Activated CD8-positive, alpha-beta T cell treated with anti-CD3 and anti-CD28 coated beads for 36 hours (primary cell): ENCODE data around the gene NEDD9. TPM values are rescaled to one million over a fixed set of nuclear protein-coding genes. Genes with fewer than 3 reads are reported as not detected.

Experiments
- ATAC-seq: fragments of 200-7000 bp; cut with Tn5 transposase; one replicate; pipeline ENCODE4 v1.10.0; 2021; ENCODE audit warnings: mild to moderate bottlenecking, moderate library complexity
- CTCF ChIA-PET: fragments of 350-600 bp; sonication (Branson Sonifier 250); formaldehyde crosslinking; loops from one replicate; lab custom pipeline; 2021; ENCODE audit warnings: antibody characterized with exemption; lab: Charles Lee
- POLR2A ChIA-PET: fragments of 350-600 bp; sonication (Branson Sonifier 250); formaldehyde crosslinking; loops from one replicate; lab custom pipeline; 2021; ENCODE audit warnings: antibody characterized with exemption; lab: Charles Lee
- DNase-seq: peaks from one replicate; pipeline ENCODE4 v3.0.0-alpha.2; 2020
- H3K27ac Mint-ChIP-seq: one replicate; pipeline ENCODE4 v1.8.0; 2021; ENCODE audit warnings: mild to moderate bottlenecking, mixed read lengths
- H3K27me3 Mint-ChIP-seq: one replicate; pipeline ENCODE4 v1.8.0; 2021; ENCODE audit warnings: mixed read lengths
- H3K36me3 Mint-ChIP-seq: one replicate; pipeline ENCODE4 v1.8.0; 2021; ENCODE audit warnings: low read depth, mixed read lengths
- H3K4me1 Mint-ChIP-seq: one replicate; pipeline ENCODE4 v1.8.0; 2021; ENCODE audit warnings: low read depth, mixed read lengths
- H3K4me3 Mint-ChIP-seq: one replicate; pipeline ENCODE4 v1.8.0; 2021; ENCODE audit warnings: mild to moderate bottlenecking, moderate library complexity, mixed read lengths
- H3K9me3 Mint-ChIP-seq: one replicate; pipeline ENCODE4 v1.8.0; 2021; ENCODE audit warnings: mixed read lengths
- CTCF ChIP-seq: fragments of 200-600 bp; IDR thresholded peaks from one replicate; pipeline ENCODE4 v1.8.0; 2022; ENCODE audit warnings: antibody characterized with exemption, mild to moderate bottlenecking
- intact Hi-C: fragments of 100-400 bp; cut with micrococcal nuclease; formaldehyde crosslinking; loops from one replicate; pipeline ENCODE4 v1.10.0; 2022
- total RNA-seq, 2 experiments: library from RNA; stranded (reverse); gene quantifications; one replicate each; pipeline ENCODE4 v1.2.3, GENCODE V29; 2021

NEDD9 gene
- total RNA-seq, 2 experiments from 2014 or later, result 26.6 to 29.7 TPM

- Mint-ChIP-seq H3K27ac (no peak overlapping the region), H3K27me3 (no peaks in the 10 kb centered on the region), H3K9me3 (no peaks in the 10 kb centered on the region), H3K36me3 (peaks cover 18% of the 10 kb centered on the region), H3K4me3 (no peak overlapping the region), H3K4me1 (peaks cover 42% of the 10 kb centered on the region)
- CTCF ChIA-PET, result interaction anchor here (1.1 to 2.2 kb wide), 2 partner anchors 13 to 15 kb away, joined by 4 to 11 read pairs; partner anchors contain the start of gene NEDD9
- ATAC-seq (no peak), DNase-seq (no peak)
- no peak for TF ChIP-seq CTCF
- intact Hi-C loops, result no loop called here
- POLR2A ChIA-PET, result interaction anchor here (0.7 kb wide), 1 partner anchor 19 kb away, joined by 3 read pairs; no protein-coding TSS in a partner anchor
Measured at GRCh38 chr6:11218102-11218442, 14.4 kb downstream of the NEDD9 start.

GRCh38 chr6:11217360-11218101, 14.9 kb downstream of the NEDD9 start:
- Mint-ChIP-seq H3K36me3 (peaks cover 23% of the 10 kb centered on the region), H3K9me3 (no peaks in the 10 kb centered on the region), H3K4me1 (peaks cover 41% of the 10 kb centered on the region), H3K27ac (no peak overlapping the region), H3K4me3 (no peak overlapping the region), H3K27me3 (no peaks in the 10 kb centered on the region)
- POLR2A ChIA-PET, result interaction anchor here (0.7 to 1.4 kb wide), 2 partner anchors 19 to 164 kb away, joined by 3 to 4 read pairs; no protein-coding TSS in a partner anchor
- no peak for TF ChIP-seq CTCF
- intact Hi-C loops, result no loop called here
- no peak for ATAC-seq
- CTCF ChIA-PET, result interaction anchor here (1.1 to 2.2 kb wide), 2 partner anchors 14 to 15 kb away, joined by 4 to 11 read pairs; partner anchors contain the start of gene NEDD9
- DNase-seq, result no peak

- Mint-ChIP-seq H3K4me1 (peaks cover 49% of the 10 kb centered on the region), H3K27ac (no peak overlapping the region), H3K27me3 (no peaks in the 10 kb centered on the region), H3K9me3 (no peaks in the 10 kb centered on the region), H3K4me3 (no peak overlapping the region), H3K36me3 (peaks cover 35% of the 10 kb centered on the region)
- ATAC-seq (no peak), DNase-seq (no peak)
- intact Hi-C loops, result no loop called here
- POLR2A ChIA-PET, result no interaction called here
- CTCF ChIA-PET, result interaction anchor here (0.9 to 2.2 kb wide), 2 partner anchors 16 to 43 kb away, joined by 3 to 11 read pairs; partner anchors contain the start of gene NEDD9
- no peak for TF ChIP-seq CTCF
Measured at GRCh38 chr6:11215773-11216172, 16.7 kb downstream of the NEDD9 start.

- no peaks in the 10 kb centered on the region for H3K27me3 Mint-ChIP-seq
- intact Hi-C loops, result no loop called here
- no peaks in the 10 kb centered on the region for H3K9me3 Mint-ChIP-seq
- no peak overlapping the region for H3K4me3 Mint-ChIP-seq
- H3K36me3 Mint-ChIP-seq, result peaks cover 31% of the 10 kb centered on the region
- H3K27ac Mint-ChIP-seq, result no peak overlapping the region
- ChIA-PET CTCF (no interaction called here), POLR2A (no interaction called here)
- no peak for TF ChIP-seq CTCF
- ATAC-seq, result no peak
- no peak for DNase-seq
- H3K4me1 Mint-ChIP-seq, result peaks cover 55% of the 10 kb centered on the region
Measured at GRCh38 chr6:11214901-11215300, 17.6 kb downstream of the NEDD9 start.
